Heart right ventricle (tissue), 16 donors: ENCODE results near the gene NAGLU. TPM values are rescaled to one million over a fixed set of nuclear protein-coding genes. Genes with fewer than 3 reads are reported as not detected.

Experiments
- ATAC-seq, 8 donors: fragments of 200-7000 bp; cut with Tn5 transposase; one replicate each; pipeline ENCODE4 v1.9.1; 2020; ENCODE audit warnings: mild to moderate bottlenecking in 8 of 8, moderate library complexity in 8 of 8, moderate number of reproducible peaks in 1 of 8
- DNase-seq, 2 donors: peaks; one replicate each; pipeline ENCODE4 v3.0.0-alpha.2; 2020
- H3K27ac ChIP-seq, 10 donors: fragments of 200-600 bp; sonication (generic) in 2 of 10; one replicate each; pipeline versions ENCODE4 v1.5.0 to v1.8.0; 2020 to 2022; ENCODE audit warnings: mild to moderate bottlenecking in 3 of 10
- H3K27me3 ChIP-seq, 7 donors: fragments of 200-600 bp; one replicate each; pipeline ENCODE4 v1.8.0; 2021 to 2022; ENCODE audit warnings: mild to moderate bottlenecking in 2 of 7
- H3K36me3 ChIP-seq, 9 donors: fragments of 200-600 bp; sonication (generic) in 1 of 9; one replicate each; pipeline versions ENCODE4 v1.5.0 to v1.8.0; 2020 to 2022; ENCODE audit warnings: mild to moderate bottlenecking in 2 of 9
- H3K4me1 ChIP-seq, 9 donors: fragments of 200-600 bp; sonication (generic) in 1 of 9; one replicate each; pipeline versions ENCODE4 v1.5.0 to v1.8.0; 2020 to 2022; ENCODE audit warnings: mild to moderate bottlenecking in 4 of 9
- H3K4me3 ChIP-seq, 10 donors: fragments of 200-600 bp; sonication (generic) in 2 of 10; one replicate each; pipeline versions ENCODE4 v1.5.0 to v1.8.0; 2020 to 2022; ENCODE audit warnings: mild to moderate bottlenecking in 7 of 10, moderate library complexity in 2 of 10
- H3K9me3 ChIP-seq, 11 donors: fragments of 200-600 bp in 10 of 11; sonication (generic) in 2 of 11; one replicate each; pipeline versions ENCODE4 v1.5.0 to v1.8.0; 2013 to 2022; ENCODE audit warnings: mild to moderate bottlenecking in 2 of 11, control low read depth in 1 of 11, moderate library complexity in 1 of 11
- CTCF ChIP-seq, 9 donors: fragments of 200-600 bp; sonication (generic) in 2 of 9; IDR thresholded peaks; one replicate each; pipeline versions ENCODE4 v1.5.0 to v1.8.0; 2021 to 2022; ENCODE audit warnings: antibody characterized with exemption in 9 of 9, mild to moderate bottlenecking in 5 of 9, moderate library complexity in 1 of 9
- WGBS, 2 donors: extraction: QIAGEN DNeasy Blood & Tissue Kit; methylation state at CpG; one replicate each; pipeline ENCODE4 v1.1.7; 2013; ENCODE audit warnings: inconsistent platforms in 1 of 2; 5-methylcytosine and 5-hydroxymethylcytosine counted together
- intact Hi-C, 10 donors: fragments of 100-400 bp; cut with DNase I; formaldehyde crosslinking; loops; one replicate each; pipeline versions ENCODE4 v1.11.1 to v1.14.2; 2022
- polyA plus RNA-seq, 2 donors: library from polyadenylated mRNA; stranded (reverse); fragments of 200-250 nt; gene quantifications; one replicate each; pipeline ENCODE4 v1.2.3, GENCODE V29; 2013
- total RNA-seq, 10 donors: library from RNA; stranded (reverse); fragmentation: NEBNext Ultra II Directional in 3 of 10; extraction: Animal tissue kit (Norgen Biotek cat#: 25700) in 3 of 10; gene quantifications; one replicate each; pipeline versions ENCODE4 v1.2.1 to v1.2.4, GENCODE V29; 2021 to 2023
- donor health status: Arrhythmogenic right ventricular cardiomyopathy.
- donor health status: ischemic (EF 13 %, LVEDD 7.1; RV severe dilation, severe dysfunction).
- donor health status: healthy with polysubstance abuse.
- donor health status: DM: no; HTN: yes; CAD: no.
- donor health status: DM: no; HTN: no; CAD: no.
- donor health status: ischemic (EF 25% LVEDD 6.9; RV normal size, moderate dysfunction).
- donor health status: ischemic (EF 25% LVEDD 5.7; RV mildly dilated, moderate dysfunction).
- donor health status: healthy.
- donor health status: DM: yes; HTN: yes; CAD: no.
- donor health status: Ischemic cardiomyopathy.
- donor health status: ischemic (EF 35%, LVEDD 5.7; RV mildly dilated, moderate dysfunction).
- donor health status: nonischemic (EF 11% LVEDD 7.7; RV severe dilation, severe dysfunction).
- donor health status: DM: yes; HTN: yes; CAD: no.
- donor health status: PGD.
- donor health status: ischemic (EF 29% LVEDD 5.4; RV normal size, mild dysfunction).
- donor health status: nonischemic (EF 23%, LVEDD 6.1; RV moderate dilation, normal function).

The NAGLU gene
- total and polyA plus RNA-seq, 12 donors = 6.8 to 18.3 (median 12.7) TPM

DNA sequence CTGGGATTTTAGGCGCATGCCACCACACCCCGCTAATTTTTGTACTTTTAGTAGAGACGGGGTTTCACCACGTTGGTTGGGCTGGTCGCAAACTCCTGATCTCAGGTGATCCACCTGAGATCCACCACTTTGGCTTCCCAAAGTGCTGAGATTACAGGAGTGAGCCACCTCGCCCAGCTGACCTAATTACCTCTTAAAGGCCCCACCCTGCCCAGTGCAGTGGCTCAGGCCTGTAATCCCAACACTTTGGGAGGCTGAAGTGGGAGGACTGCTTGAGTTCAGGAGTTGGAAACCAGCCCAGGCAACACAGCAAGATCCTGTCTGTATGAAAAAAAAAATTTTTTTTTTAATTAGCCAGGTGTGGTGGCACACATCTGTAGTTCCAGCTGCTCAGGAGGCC, 23.0 kb downstream of the NAGLU start:
- Histone ChIP-seq H3K4me3 (no peak overlapping the region), H3K27me3 (no peaks in the 10 kb centered on the region), H3K4me1 (peaks cover 13 to 45% (median 35%) of the 10 kb centered on the region in 9 donors), H3K9me3 (no peaks in the 10 kb centered on the region), H3K36me3 (peaks cover 0 to 5% (median 0%) of the 10 kb centered on the region in 9 donors), H3K27ac (no peak overlapping the region)
- WGBS, 2 donors = 88 to 89% methylated on average over 6 of the region's 6 CpGs
- intact Hi-C loops = no loop called here
- DNase-seq (no peak), ATAC-seq (no peak)
- TF ChIP-seq CTCF (IDR thresholded peaks at IDR 0.05) = no peak

DNA sequence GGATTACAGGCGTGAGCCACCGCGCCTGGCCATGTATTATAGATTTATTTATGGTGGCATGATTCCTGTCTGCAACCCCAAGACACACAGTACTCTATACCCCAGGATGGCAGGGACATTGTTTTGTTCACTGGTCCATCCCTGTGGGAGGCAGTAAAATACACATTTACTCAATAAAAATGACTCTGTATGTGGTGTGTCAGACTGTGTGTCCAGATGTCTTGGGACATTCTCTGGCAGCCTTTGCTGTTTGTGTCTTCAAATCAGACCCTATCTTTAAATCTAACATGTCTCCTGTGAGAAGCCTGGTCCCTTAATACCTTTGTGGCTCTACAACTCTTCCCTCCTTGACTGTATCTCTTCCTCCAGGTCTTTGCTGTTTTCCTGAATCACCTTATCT, 24.2 kb downstream of the NAGLU start:
- no peak for ATAC-seq
- Histone ChIP-seq H3K4me3 (no peak overlapping the region), H3K4me1 (peaks cover 13 to 45% (median 31%) of the 10 kb centered on the region in 9 donors), H3K9me3 (no peaks in the 10 kb centered on the region), H3K27me3 (no peaks in the 10 kb centered on the region), H3K27ac (peak overlapping the region in 1 of 10 donors; percentile 1), H3K36me3 (peaks cover 0 to 16% (median 10%) of the 10 kb centered on the region in 9 donors)
- no peak for DNase-seq
- 81 to 83% methylated on average over 3 of the region's 3 CpGs for WGBS, 2 donors
- intact Hi-C loops = no loop called here
- TF ChIP-seq CTCF (IDR thresholded peaks at IDR 0.05) = no peak

- intact Hi-C loops = no loop called here
- H3K4me1 ChIP-seq = peaks cover 11 to 47% (median 34%) of the 10 kb centered on the region in 9 donors
- DNase-seq = peak; percentile 94 to 97
- H3K27ac ChIP-seq = peak within 1 kb of the TSS; percentile 53 to 96 (median 84)
- 0 to 1% methylated on average over 26 of the region's 26 CpGs for WGBS, 2 donors
- H3K36me3 ChIP-seq = peaks cover 0 to 27% (median 17%) of the 10 kb centered on the region in 9 donors
- no peak for TF ChIP-seq CTCF (IDR thresholded peaks at IDR 0.05)
- H3K4me3 ChIP-seq = peak within 1 kb of the TSS; percentile 66 to 99 (median 94)
- H3K27me3 ChIP-seq = no peaks in the 10 kb centered on the region
- ATAC-seq = peak; percentile 75 to 90 (median 84)
- H3K9me3 ChIP-seq = no peaks in the 10 kb centered on the region
Measured at GRCh38 chr17:42561897-42562387, 25.9 kb downstream of the NAGLU start, which contains the start of gene COASY. Gene COASY, plus strand, starts transcription at chr17:42562148. Its CDS starts 475 bp downstream, at chr17:42562623.

- peak overlapping the region; percentile 66 to 99 (median 94) for H3K4me3 ChIP-seq
- intact Hi-C loops = no loop called here
- ATAC-seq = peak in 2 of 8 donors; percentile 0 to 1
- H3K4me1 ChIP-seq = peaks cover 11 to 48% (median 35%) of the 10 kb centered on the region in 9 donors
- DNase-seq = no peak
- H3K27ac ChIP-seq = peak overlapping the region; percentile 53 to 96 (median 84)
- no peaks in the 10 kb centered on the region for H3K9me3 ChIP-seq
- TF ChIP-seq CTCF (IDR thresholded peaks at IDR 0.05) = no peak
- H3K27me3 ChIP-seq = no peaks in the 10 kb centered on the region
- peaks cover 0 to 27% (median 17%) of the 10 kb centered on the region in 9 donors for H3K36me3 ChIP-seq
- WGBS, 2 donors = 8% methylated on average over 47 to 48 of the region's 48 CpGs
Measured at GRCh38 chr17:42562388-42563142, 26.5 kb downstream of the NAGLU start.
